Spleen (tissue), 13 donors: Measurements from ENCODE around the gene METTL1. TPM values are rescaled to one million over a fixed set of nuclear protein-coding genes. Genes with fewer than 3 reads are reported as not detected.
A peak's percentile ranks its signal among the peaks of the same experiment; 100 is the strongest.
"Not testable (repeated sequence)": the region's sequence is repeated elsewhere in the genome, so short reads cannot be mapped to it uniquely, and the experiment has no call there.

Experiments used
- DNase-seq: peaks from one replicate; pipeline ENCODE4 v3.0.0-alpha.2; 2020
- H3K27ac ChIP-seq, 8 donors: fragments of 200-600 bp; sonication (generic) in 7 of 8; 1 replicate in 4 of 8; 2 replicates in 4 of 8; pipeline versions ENCODE4 v1.5.0 to v1.8.0; 2016 to 2021; ENCODE audit warnings: inconsistent platforms in 4 of 8, mild to moderate bottlenecking in 4 of 8, moderate library complexity in 1 of 8
- H3K27me3 ChIP-seq, 7 donors: fragments of 200-600 bp; sonication (generic) in 6 of 7; replicated peaks in 1 of 7; 1 replicate in 4 of 7; 2 replicates in 3 of 7; pipeline versions ENCODE4 v1.5.0 to v1.8.0; 2016 to 2021; ENCODE audit warnings: inconsistent platforms in 3 of 7, mild to moderate bottlenecking in 1 of 7
- H3K36me3 ChIP-seq, 6 donors: fragments of 200-600 bp; sonication (generic) in 5 of 6; 1 replicate in 4 of 6; 2 replicates in 2 of 6; pipeline versions ENCODE4 v1.5.0 to v1.8.0; 2016 to 2021; ENCODE audit warnings: inconsistent platforms in 2 of 6
- H3K4me1 ChIP-seq, 6 donors: fragments of 200-600 bp; sonication (generic) in 5 of 6; 1 replicate in 3 of 6; 2 replicates in 3 of 6; pipeline versions ENCODE4 v1.5.0 to v1.8.0; 2016 to 2021; ENCODE audit warnings: inconsistent platforms in 3 of 6
- H3K4me3 ChIP-seq, 8 donors: fragments of 200-600 bp; sonication (generic) in 7 of 8; 1 replicate in 4 of 8; 2 replicates in 4 of 8; pipeline versions ENCODE4 v1.5.0 to v1.8.0; 2016 to 2021; ENCODE audit warnings: inconsistent platforms in 4 of 8, mild to moderate bottlenecking in 4 of 8, moderate library complexity in 2 of 8
- H3K9me3 ChIP-seq, 8 donors: fragments of 200-600 bp; sonication (generic) in 7 of 8; 1 replicate in 4 of 8; 2 replicates in 4 of 8; pipeline versions ENCODE4 v1.5.0 to v1.8.0; 2016 to 2021; ENCODE audit warnings: inconsistent platforms in 4 of 8
- POLR2A ChIP-seq, 3 donors: fragments of 450-650 bp; IDR thresholded peaks; one replicate each; pipeline ENCODE4 v1.5.1; 2017; ENCODE audit warnings: antibody characterized with exemption in 3 of 3, mild to moderate bottlenecking in 1 of 3
- POLR2AphosphoS5 ChIP-seq, 3 donors: sonication (generic); formaldehyde crosslinking; IDR thresholded peaks; one replicate each; pipeline ENCODE4 v1.5.1; 2017; ENCODE audit warnings: antibody characterized with exemption in 3 of 3
- WGBS, 5 donors: extraction: QIAGEN DNeasy Blood & Tissue Kit in 3 of 5; methylation state at CpG; one replicate each; pipeline versions ENCODE4 v1.1.5 to v1.1.7; 2013 to 2018; 5-methylcytosine and 5-hydroxymethylcytosine counted together
- intact Hi-C: fragments of 100-400 bp; cut with DNase I; formaldehyde crosslinking; loops from one replicate; pipeline ENCODE4 v1.15.0; 2023; ENCODE audit warnings: low total_unique reads
- long read RNA-seq, 2 donors: transcript quantifications; one replicate each; lab custom pipeline, GENCODE V29; 2026
- polyA plus RNA-seq, 3 donors: library from polyadenylated mRNA; stranded (reverse); fragments of 200-250 nt; gene quantifications; one replicate each; pipeline ENCODE4 v1.2.1, GENCODE V29; 2013
- total RNA-seq, 7 donors: library from RNA; depleted of rRNA in 3 of 7; stranded (reverse); fragments of >200 nt in 3 of 7; fragmentation: NEBNext Ultra II Directional in 4 of 7; extraction: Animal tissue kit (Norgen Biotek cat#: 25700) in 4 of 7; gene quantifications; one replicate each; pipeline versions ENCODE4 v1.1.0 to v1.2.1, GENCODE V29; 2016 to 2021
- TF ChIP-seq, protein P1 (sequence below), 11 experiments: fragments of 200-600 bp in 7 of 11; fragments of 450-650 bp in 4 of 11; sonication (generic) in 4 of 11; IDR thresholded peaks in 8 of 11; conservative IDR thresholded peaks in 3 of 11; 1 replicate in 7 of 11; 2 replicates in 4 of 11; pipeline versions ENCODE4 v1.4.0 to v1.8.0; 2016 to 2021; ENCODE audit warnings: antibody characterized with exemption in 11 of 11, inconsistent platforms in 4 of 11, mild to moderate bottlenecking in 1 of 11
- donor health status: healthy with polysubstance abuse.
- donor health status: DM: no; HTN: no; CAD: no; lungs with moderate emphysema.
- donor health status: DM: no; HTN: no; CAD: no.
- donor health status: Bipolar disorder and iron deficiency.
- donor health status: healthy.
- donor health status: DM: no; HTN: no; CAD: no.
- donor health status: DM: yes; HTN: yes; CAD: no.

METTL1 gene
- total RNA-seq (10 to 100 TPM in 3 of 7 donors, 1 to 10 TPM in 4; 4.9 to 22.0 (median 9.9) TPM), polyA plus RNA-seq (10 to 100 TPM; 15.8 to 20.7 (median 16.3) TPM)
- long read RNA-seq, donor 1, transcript METTL1-202 (6 exons, 2,066 nt): major isoform, 8 of 17 reads
- long read RNA-seq, donor 1, partial matches to known transcripts: 9 of 17 reads
- long read RNA-seq, donor 1, other reads (novel, unspliced or antisense): 0 of 17 reads
- long read RNA-seq, donor 2, partial matches to known transcripts: 0 of 3 reads
- long read RNA-seq, donor 2, other reads (novel, unspliced or antisense): 0 of 3 reads

GRCh38 chr12:57771873-57772428 lies at the start of gene METTL1:
TSS of gene METTL1 (minus strand) at chr12:57772105. CDS start at chr12:57772083, 22 bp downstream.
- Histone ChIP-seq H3K4me1 (peaks cover 6 to 41% (median 24%) of the 10 kb centered on the region in 6 donors), H3K36me3 (peaks cover 0 to 28% (median 1%) of the 10 kb centered on the region in 6 donors), H3K9me3 (no peaks in the 10 kb centered on the region), H3K4me3 (peak within 1 kb of the TSS; percentile 66 to 94 (median 82)), H3K27ac (peak within 1 kb of the TSS; percentile 70 to 93 (median 90)), H3K27me3 (peaks cover 0 to 7% (median 4%) of the 10 kb centered on the region in 7 donors)
- intact Hi-C loops: no loop called here
- peak; percentile 97 for DNase-seq
- 0 to 1% (median 1%) methylated on average over 25 to 28 of the region's 28 CpGs for WGBS, 5 donors
- TF ChIP-seq, protein P1, sequence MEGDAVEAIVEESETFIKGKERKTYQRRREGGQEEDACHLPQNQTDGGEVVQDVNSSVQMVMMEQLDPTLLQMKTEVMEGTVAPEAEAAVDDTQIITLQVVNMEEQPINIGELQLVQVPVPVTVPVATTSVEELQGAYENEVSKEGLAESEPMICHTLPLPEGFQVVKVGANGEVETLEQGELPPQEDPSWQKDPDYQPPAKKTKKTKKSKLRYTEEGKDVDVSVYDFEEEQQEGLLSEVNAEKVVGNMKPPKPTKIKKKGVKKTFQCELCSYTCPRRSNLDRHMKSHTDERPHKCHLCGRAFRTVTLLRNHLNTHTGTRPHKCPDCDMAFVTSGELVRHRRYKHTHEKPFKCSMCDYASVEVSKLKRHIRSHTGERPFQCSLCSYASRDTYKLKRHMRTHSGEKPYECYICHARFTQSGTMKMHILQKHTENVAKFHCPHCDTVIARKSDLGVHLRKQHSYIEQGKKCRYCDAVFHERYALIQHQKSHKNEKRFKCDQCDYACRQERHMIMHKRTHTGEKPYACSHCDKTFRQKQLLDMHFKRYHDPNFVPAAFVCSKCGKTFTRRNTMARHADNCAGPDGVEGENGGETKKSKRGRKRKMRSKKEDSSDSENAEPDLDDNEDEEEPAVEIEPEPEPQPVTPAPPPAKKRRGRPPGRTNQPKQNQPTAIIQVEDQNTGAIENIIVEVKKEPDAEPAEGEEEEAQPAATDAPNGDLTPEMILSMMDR (IDR thresholded peaks at IDR 0.05 in 8 of 11, conservative IDR thresholded peaks at IDR 0.05 in 3 of 11): no peak
- TF ChIP-seq POLR2A (IDR thresholded peaks at IDR 0.05) (peak in 1 of 3 donors; percentile 21), POLR2AphosphoS5 (IDR thresholded peaks at IDR 0.05) (peak; percentile 79 to 85 (median 85))

- WGBS, 5 donors: 91 to 96% (median 92%) methylated on average over 5 of the region's 5 CpGs
Measured at GRCh38 chr12:57821015-57821414, 49.1 kb upstream of the METTL1 start.

DNA sequence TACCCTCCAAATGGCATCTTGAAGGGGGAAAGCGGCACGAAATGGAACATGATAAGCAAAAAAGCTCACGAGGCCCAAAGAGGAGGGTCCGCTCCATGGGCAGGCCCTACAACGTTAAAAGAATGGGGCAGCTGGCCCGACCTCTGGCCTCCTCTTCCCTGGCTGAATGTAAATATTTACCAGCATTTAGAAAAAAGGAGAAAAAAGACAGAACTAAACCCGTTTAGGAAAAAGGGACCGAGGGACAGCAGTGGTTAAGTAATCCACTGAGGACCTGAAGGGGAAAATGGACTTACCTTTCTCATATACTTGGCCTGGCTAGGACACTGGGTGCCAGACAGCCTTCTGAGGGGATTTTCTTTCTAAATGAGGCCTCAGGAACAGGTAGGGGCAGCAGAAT lies 48.2 kb upstream of the METTL1 start:
- H3K9me3 ChIP-seq, H3K27me3 ChIP-seq, H3K4me3 ChIP-seq, intact Hi-C loops, H3K27ac ChIP-seq: not testable (repeated sequence)
- Histone ChIP-seq H3K36me3 (peaks cover 8 to 72% (median 59%) of the 10 kb centered on the region in 6 donors), H3K4me1 (peaks cover 0 to 54% (median 20%) of the 10 kb centered on the region in 6 donors)
- 80 to 90% (median 87%) methylated on average over 8 of the region's 8 CpGs for WGBS, 5 donors
- peak; percentile 25 for DNase-seq

More at GRCh38 chr12:57821015-57821414, 49.1 kb upstream of the METTL1 start:
- H3K9me3 ChIP-seq, intact Hi-C loops, H3K4me3 ChIP-seq, H3K27me3 ChIP-seq: not testable (repeated sequence)
- peak; percentile 39 for DNase-seq
- peaks cover 8 to 81% (median 68%) of the 10 kb centered on the region in 6 donors for H3K36me3 ChIP-seq
- peaks cover 0 to 47% (median 16%) of the 10 kb centered on the region in 6 donors for H3K4me1 ChIP-seq
- peak in 1 of 3 donors; percentile 18 for TF ChIP-seq POLR2AphosphoS5 (IDR thresholded peaks at IDR 0.05)
- H3K27ac ChIP-seq: peak overlapping the region in 1 of 8 donors; percentile 16

GRCh38 chr12:57817990-57818331 lies 46.1 kb upstream of the METTL1 start:
- Histone ChIP-seq H3K36me3 (peaks cover 3 to 51% (median 37%) of the 10 kb centered on the region in 6 donors), H3K4me1 (peaks cover 0 to 45% (median 26%) of the 10 kb centered on the region in 6 donors), H3K27ac (peak overlapping the region in 6 of 8 donors; percentile 17 to 53 (median 44))
- TF ChIP-seq POLR2AphosphoS5 (IDR thresholded peaks at IDR 0.05): peak in 1 of 3 donors; percentile 18
- intact Hi-C loops, H3K27me3 ChIP-seq, H3K9me3 ChIP-seq, H3K4me3 ChIP-seq: not testable (repeated sequence)
- DNase-seq: peak; percentile 21
- WGBS, 5 donors: 83 to 90% (median 86%) methylated on average over 3 of the region's 3 CpGs

- Histone ChIP-seq H3K4me1 (peaks cover 0 to 39% (median 21%) of the 10 kb centered on the region in 6 donors), H3K9me3 (no peaks in the 10 kb centered on the region), H3K4me3 (no peak overlapping the region), H3K27me3 (no peaks in the 10 kb centered on the region), H3K27ac (peak overlapping the region in 6 of 8 donors; percentile 17 to 53 (median 44)), H3K36me3 (peaks cover 0 to 50% (median 32%) of the 10 kb centered on the region in 6 donors)
- 77 to 96% (median 86%) methylated on average over 8 of the region's 8 CpGs for WGBS, 5 donors
- TF ChIP-seq POLR2AphosphoS5 (IDR thresholded peaks at IDR 0.05) (no peak), POLR2A (IDR thresholded peaks at IDR 0.05) (no peak)
- TF ChIP-seq, protein P1 (IDR thresholded peaks at IDR 0.05 in 8 of 11, conservative IDR thresholded peaks at IDR 0.05 in 3 of 11): no peak
- peak; percentile 51 for DNase-seq
- intact Hi-C loops: no loop called here
Measured at GRCh38 chr12:57817261-57817989, 45.5 kb upstream of the METTL1 start.
